Colonic mucosa (tissue), 4 donors: ENCODE measurements around the gene SRGAP2B. TPM values are rescaled to one million over a fixed set of nuclear protein-coding genes. Genes with fewer than 3 reads are reported as not detected.
"Not testable (repeated sequence)": the region's sequence is repeated elsewhere in the genome, so short reads cannot be mapped to it uniquely, and the experiment has no call there.

Source experiments
- DNase-seq: peaks from one replicate; pipeline ENCODE4 v3.0.0-alpha.2; 2020
- H3K27ac ChIP-seq: fragments of 200-600 bp; one replicate; pipeline ENCODE4 v1.8.0; 2021
- H3K27me3 ChIP-seq: fragments of 200-600 bp; one replicate; pipeline ENCODE4 v1.8.0; 2021
- H3K36me3 ChIP-seq: fragments of 200-600 bp; one replicate; pipeline ENCODE4 v1.8.0; 2021
- H3K4me1 ChIP-seq: fragments of 200-600 bp; one replicate; pipeline ENCODE4 v1.8.0; 2021; ENCODE audit warnings: mild to moderate bottlenecking
- H3K4me3 ChIP-seq: fragments of 200-600 bp; one replicate; pipeline ENCODE4 v1.8.0; 2021
- H3K9ac ChIP-seq, 2 donors: one replicate each; pipeline ENCODE4 v1.7.0; 2013; ENCODE audit warnings: control low read depth in 2 of 2, low read depth in 2 of 2, low read length in 2 of 2
- H3K9me3 ChIP-seq: fragments of 200-600 bp; one replicate; pipeline ENCODE4 v1.8.0; 2021
- intact Hi-C: fragments of 100-400 bp; cut with DNase I; formaldehyde crosslinking; loops from one replicate; pipeline ENCODE4 v1.14.1; 2022
- total RNA-seq, 2 donors: library from RNA; stranded (reverse); fragmentation: NEBNext Ultra II Directional in 1 of 2; extraction: Animal tissue kit (Norgen Biotek cat#: 25700) in 1 of 2; gene quantifications; one replicate each; pipeline ENCODE4 v1.2.1, GENCODE V29; 2021
- donor health status: healthy.
- donor health status: DM: no; HTN: no; CAD: no.
- donor health status: DM: no; HTN: no; CAD: no.

Gene SRGAP2B
- total RNA-seq, 2 donors from 2014 or later, result 8.4 to 11.5 TPM

DNA sequence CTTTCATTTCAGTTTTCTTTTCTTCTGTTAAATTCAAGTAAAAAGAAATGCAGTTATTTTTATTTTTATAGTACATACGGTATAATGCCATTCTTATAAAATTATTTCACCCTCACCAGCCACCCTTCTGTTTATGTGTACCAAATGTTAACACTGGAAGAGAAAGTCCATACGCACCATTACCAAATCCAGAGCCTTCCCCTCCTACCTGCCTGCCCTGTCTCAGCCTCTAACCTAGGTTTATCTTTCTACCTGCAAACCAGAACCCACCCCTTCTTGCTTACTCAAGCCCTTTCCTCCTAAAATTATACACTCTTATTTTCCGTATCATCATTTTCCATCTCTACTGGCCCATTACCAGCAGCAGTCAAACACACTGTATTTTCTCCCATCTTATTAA is 84.5 kb downstream of the SRGAP2B start:
- H3K36me3 ChIP-seq, H3K4me3 ChIP-seq, intact Hi-C loops, H3K27me3 ChIP-seq, H3K4me1 ChIP-seq, H3K27ac ChIP-seq, DNase-seq, H3K9ac ChIP-seq, H3K9me3 ChIP-seq: not testable (repeated sequence)

- H3K4me3 ChIP-seq, H3K27ac ChIP-seq, H3K36me3 ChIP-seq, H3K4me1 ChIP-seq, H3K9ac ChIP-seq, H3K27me3 ChIP-seq, H3K9me3 ChIP-seq, intact Hi-C loops, DNase-seq: not testable (repeated sequence)
Observed at GRCh38 chr1:145009928-145010327, 85.2 kb downstream of the SRGAP2B start.

DNA sequence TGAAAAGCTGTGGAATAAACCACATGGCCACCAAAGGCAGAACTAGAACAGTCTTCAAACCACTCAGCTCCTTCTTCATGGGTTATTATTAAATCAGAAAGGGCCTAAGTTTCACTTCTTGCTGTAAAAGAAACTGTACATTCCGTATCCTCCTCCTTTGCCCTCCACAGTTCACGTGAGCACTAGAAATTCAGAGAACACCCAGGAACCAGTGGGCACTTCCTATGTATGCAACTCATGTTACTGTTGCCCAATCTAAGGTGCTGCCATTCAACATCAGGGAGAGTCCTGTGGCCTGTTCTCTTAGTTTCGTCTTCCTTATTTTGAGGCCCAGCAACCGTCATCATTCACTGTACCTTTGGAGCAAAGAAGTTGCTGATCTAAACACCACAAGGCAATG is 86.7 kb downstream of the SRGAP2B start:
- H3K4me1 ChIP-seq, H3K4me3 ChIP-seq, H3K9me3 ChIP-seq, H3K27me3 ChIP-seq, H3K9ac ChIP-seq, DNase-seq, H3K36me3 ChIP-seq, intact Hi-C loops, H3K27ac ChIP-seq: not testable (repeated sequence)

DNA sequence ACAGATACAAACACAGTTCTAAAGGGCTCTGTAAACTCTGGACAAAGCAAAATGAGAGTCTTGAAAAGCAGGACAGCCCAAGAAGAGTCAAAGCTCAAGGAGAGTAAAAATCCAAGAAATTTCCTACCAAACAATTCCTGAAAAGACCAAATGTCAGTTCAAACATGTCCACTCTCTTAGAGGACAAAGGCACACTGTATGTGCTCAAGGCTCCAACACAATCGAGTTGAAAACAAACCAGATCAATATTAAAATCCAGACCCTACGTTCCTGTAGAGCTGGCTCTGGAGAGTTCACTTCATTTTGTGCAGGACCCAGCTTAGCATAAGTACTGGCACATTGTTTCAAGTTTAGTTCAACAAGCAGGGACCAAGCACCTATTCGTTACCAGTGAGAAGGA is 90.0 kb downstream of the SRGAP2B start:
- H3K4me3 ChIP-seq, H3K4me1 ChIP-seq, intact Hi-C loops, H3K9ac ChIP-seq, H3K27me3 ChIP-seq, DNase-seq, H3K9me3 ChIP-seq, H3K27ac ChIP-seq, H3K36me3 ChIP-seq: not testable (repeated sequence)

- H3K36me3 ChIP-seq, H3K4me3 ChIP-seq, H3K27me3 ChIP-seq, H3K27ac ChIP-seq, intact Hi-C loops, H3K4me1 ChIP-seq, H3K9me3 ChIP-seq, H3K9ac ChIP-seq, DNase-seq: not testable (repeated sequence)
Observed at GRCh38 chr1:145001381-145001780, 93.7 kb downstream of the SRGAP2B start.

- H3K27me3 ChIP-seq, H3K36me3 ChIP-seq, H3K27ac ChIP-seq, H3K9ac ChIP-seq, H3K4me3 ChIP-seq, H3K9me3 ChIP-seq, H3K4me1 ChIP-seq, DNase-seq, intact Hi-C loops: not testable (repeated sequence)
Observed at GRCh38 chr1:145000743-145001326, 94.3 kb downstream of the SRGAP2B start.

GRCh38 chr1:145000074-145000742 is 94.9 kb downstream of the SRGAP2B start:
- H3K36me3 ChIP-seq, intact Hi-C loops, H3K27ac ChIP-seq, H3K4me1 ChIP-seq, H3K9ac ChIP-seq, H3K27me3 ChIP-seq, DNase-seq, H3K9me3 ChIP-seq, H3K4me3 ChIP-seq: not testable (repeated sequence)

DNA sequence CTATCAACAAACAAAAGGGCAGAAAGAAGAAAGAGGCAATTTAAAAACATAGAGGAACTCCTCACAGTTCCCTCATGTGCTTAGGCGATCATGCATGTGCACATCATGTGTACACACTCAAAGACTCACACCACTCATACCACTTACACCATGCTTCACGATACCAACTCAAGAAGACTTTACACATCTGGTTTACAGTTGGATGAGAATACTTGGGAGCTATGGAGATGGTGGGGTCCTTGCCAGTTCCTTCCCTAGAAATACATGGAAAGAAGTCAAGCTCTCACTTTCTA is 96.2 kb downstream of the SRGAP2B start:
- H3K9ac ChIP-seq, H3K4me1 ChIP-seq, DNase-seq, H3K36me3 ChIP-seq, H3K27ac ChIP-seq, H3K4me3 ChIP-seq, H3K9me3 ChIP-seq, H3K27me3 ChIP-seq, intact Hi-C loops: not testable (repeated sequence)

GRCh38 chr1:144998134-144998980 is 96.8 kb downstream of the SRGAP2B start:
- H3K27me3 ChIP-seq, H3K4me3 ChIP-seq, H3K4me1 ChIP-seq, H3K36me3 ChIP-seq, H3K9ac ChIP-seq, DNase-seq, H3K27ac ChIP-seq, H3K9me3 ChIP-seq, intact Hi-C loops: not testable (repeated sequence)

GRCh38 chr1:144995833-144996410 is 99.2 kb downstream of the SRGAP2B start:
- H3K9me3 ChIP-seq, H3K27ac ChIP-seq, H3K27me3 ChIP-seq, H3K4me1 ChIP-seq, DNase-seq, H3K36me3 ChIP-seq, H3K4me3 ChIP-seq, H3K9ac ChIP-seq, intact Hi-C loops: not testable (repeated sequence)

DNA sequence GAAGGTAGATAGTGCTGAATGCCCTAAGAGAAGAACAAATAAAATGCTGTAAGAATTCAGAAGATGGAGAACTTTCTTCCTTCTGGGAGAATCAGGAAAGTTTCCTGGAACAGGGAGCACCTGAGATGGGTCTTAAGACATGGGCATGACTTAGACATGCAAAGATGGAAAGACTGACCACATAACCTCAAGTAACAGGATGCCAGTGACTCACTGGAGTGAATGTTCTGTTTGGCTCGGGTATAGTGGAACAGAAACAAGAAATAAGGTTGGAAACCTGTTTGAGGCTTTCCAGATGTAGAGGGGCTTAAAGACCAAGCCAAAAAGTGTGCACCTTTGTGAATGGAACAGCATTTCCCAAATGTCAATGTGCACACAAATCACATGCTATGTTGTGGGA is 102.2 kb downstream of the SRGAP2B start:
- H3K9ac ChIP-seq, H3K27ac ChIP-seq, H3K4me3 ChIP-seq, H3K9me3 ChIP-seq, DNase-seq, H3K36me3 ChIP-seq, H3K4me1 ChIP-seq, intact Hi-C loops, H3K27me3 ChIP-seq: not testable (repeated sequence)

GRCh38 chr1:144990611-144991010 is 104.5 kb downstream of the SRGAP2B start:
- intact Hi-C loops, H3K4me3 ChIP-seq, DNase-seq, H3K9ac ChIP-seq, H3K27me3 ChIP-seq, H3K4me1 ChIP-seq, H3K27ac ChIP-seq, H3K9me3 ChIP-seq, H3K36me3 ChIP-seq: not testable (repeated sequence)

GRCh38 chr1:144987131-144987530 is 108.0 kb downstream of the SRGAP2B start:
- H3K27ac ChIP-seq, H3K9me3 ChIP-seq, H3K27me3 ChIP-seq, DNase-seq, H3K9ac ChIP-seq, H3K4me3 ChIP-seq, intact Hi-C loops, H3K36me3 ChIP-seq, H3K4me1 ChIP-seq: not testable (repeated sequence)
